Astrocyte (in vitro differentiated cells and primary cell): Measurements from ENCODE around the gene CHDH. TPM values are rescaled to one million over a fixed set of nuclear protein-coding genes. Genes with fewer than 3 reads are reported as not detected.

Experiments used
- DNase-seq: peaks from one replicate; pipeline ENCODE4 v3.0.0-alpha.2; 2010; ENCODE audit warnings: low read depth
- FAIRE-seq: peaks from 2 replicates; lab custom pipeline; 2011; peaks lifted over from hg19 to GRCh38; lab: Jason Lieb, UNC
- H2AFZ ChIP-seq: 2 replicates; pipeline ENCODE4 v1.6.0; 2012; ENCODE audit warnings: low read depth, low read length, inconsistent platforms
- H3K27ac ChIP-seq: 2 replicates; pipeline ENCODE4 v1.5.1; 2011; ENCODE audit warnings: low read depth, low read length, inconsistent platforms
- H3K27me3 ChIP-seq: 2 replicates; pipeline ENCODE4 v1.6.0; 2011; ENCODE audit warnings: low read length, inconsistent platforms; ENCODE audit not compliant: insufficient read depth
- H3K36me3 ChIP-seq: 2 replicates; pipeline ENCODE4 v1.5.1; 2011; ENCODE audit warnings: low read length, inconsistent platforms; ENCODE audit not compliant: insufficient read depth
- H3K4me1 ChIP-seq: 2 replicates; pipeline ENCODE4 v1.5.1; 2011; ENCODE audit warnings: low read length, inconsistent platforms; ENCODE audit not compliant: insufficient read depth
- H3K4me2 ChIP-seq: 2 replicates; pipeline ENCODE4 v1.6.0; 2012; ENCODE audit warnings: low read length, inconsistent platforms
- H3K4me3 ChIP-seq: 2 replicates; pipeline ENCODE4 v1.5.1; 2011; ENCODE audit warnings: low read depth, mild to moderate bottlenecking, low read length, inconsistent platforms; ENCODE audit not compliant: insufficient read depth
- H3K79me2 ChIP-seq: 2 replicates; pipeline ENCODE4 v1.6.0; 2012; ENCODE audit warnings: mild to moderate bottlenecking, low read length, inconsistent platforms; ENCODE audit not compliant: insufficient read depth
- H3K9ac ChIP-seq: 2 replicates; pipeline ENCODE4 v1.6.0; 2012; ENCODE audit warnings: mild to moderate bottlenecking, low read length, inconsistent platforms
- H3K9me3 ChIP-seq: 2 replicates; pipeline ENCODE4 v1.5.1; 2012; ENCODE audit warnings: low read depth, mild to moderate bottlenecking, low read length, inconsistent platforms; ENCODE audit not compliant: insufficient read depth
- H4K20me1 ChIP-seq: 2 replicates; pipeline ENCODE4 v1.6.0; 2012; ENCODE audit warnings: low read length, inconsistent platforms; ENCODE audit not compliant: insufficient read depth
- H3K27ac Mint-ChIP-seq: one replicate; pipeline ENCODE4 v1.8.0; 2021; ENCODE audit warnings: mild to moderate bottlenecking, mixed read lengths; ENCODE audit not compliant: unreplicated experiment
- H3K27me3 Mint-ChIP-seq: one replicate; pipeline ENCODE4 v1.8.0; 2021; ENCODE audit warnings: low read depth, mixed read lengths; ENCODE audit not compliant: unreplicated experiment
- H3K36me3 Mint-ChIP-seq: one replicate; pipeline ENCODE4 v1.8.0; 2021; ENCODE audit warnings: low read depth, mixed read lengths; ENCODE audit not compliant: unreplicated experiment
- H3K4me1 Mint-ChIP-seq: one replicate; pipeline ENCODE4 v1.8.0; 2021; ENCODE audit warnings: low read depth, mixed read lengths; ENCODE audit not compliant: unreplicated experiment
- H3K4me3 Mint-ChIP-seq: one replicate; pipeline ENCODE4 v1.8.0; 2021; ENCODE audit warnings: mild to moderate bottlenecking, moderate library complexity, mixed read lengths; ENCODE audit not compliant: unreplicated experiment
- H3K9me3 Mint-ChIP-seq: one replicate; pipeline ENCODE4 v1.8.0; 2021; ENCODE audit warnings: mild to moderate bottlenecking, mixed read lengths; ENCODE audit not compliant: unreplicated experiment
- CTCF ChIP-seq: IDR thresholded peaks from 2 replicates; pipeline ENCODE4 v1.5.1; 2011; ENCODE audit warnings: low read depth, mild to moderate bottlenecking, inconsistent platforms, low read length, moderate library complexity; ENCODE audit not compliant: insufficient read depth
- EZH2 ChIP-seq: IDR thresholded peaks from 2 replicates; pipeline ENCODE4 v1.6.1; 2012; ENCODE audit warnings: mild to moderate bottlenecking, low read length, inconsistent platforms; ENCODE audit not compliant: insufficient read depth
- total RNA-seq: library from RNA; stranded (reverse); gene quantifications from 2 replicates; pipeline ENCODE4 v1.2.1, GENCODE V29; 2021

The CHDH gene
- total RNA-seq, 1 donor from 2014 or later, result 0.48 TPM

GRCh38 chr3:53763353-53763752 lies 82.9 kb downstream of the CHDH start:
- no peaks in the 10 kb centered on the region for H3K9me3 ChIP-seq
- no peak overlapping the region for H3K4me2 ChIP-seq
- no peaks in the 10 kb centered on the region for H3K4me1 ChIP-seq
- Mint-ChIP-seq H3K36me3 (no peaks in the 10 kb centered on the region), H3K4me3 (no peak overlapping the region), H3K9me3 (no peaks in the 10 kb centered on the region), H3K27me3 (peaks cover 35% of the 10 kb centered on the region), H3K27ac (no peak overlapping the region), H3K4me1 (no peaks in the 10 kb centered on the region)
- H3K9ac ChIP-seq, result no peak overlapping the region
- H3K36me3 ChIP-seq, result no peaks in the 10 kb centered on the region
- no peak for DNase-seq
- H3K27me3 ChIP-seq, result peaks cover 4% of the 10 kb centered on the region
- no peaks in the 10 kb centered on the region for H4K20me1 ChIP-seq
- H2AFZ ChIP-seq, result no peak overlapping the region
- H3K79me2 ChIP-seq, result no peaks in the 10 kb centered on the region
- FAIRE-seq, result no peak
- TF ChIP-seq EZH2 (no peak), CTCF (no peak)
- no peak overlapping the region for H3K27ac ChIP-seq
- H3K4me3 ChIP-seq, result no peak overlapping the region

Other genes starting within 250 kb of the CHDH start
- gene IL17RB, start 149 bp upstream of the CHDH start, total RNA-seq, result 0.16 TPM in 1 of 2 replicates, not detected in the other
- 43.6 and 52.1 TPM in 2 replicates for gene ACTR8, start 35.7 kb upstream of the CHDH start, total RNA-seq
- 40.3 and 43.7 TPM in 2 replicates for gene SELENOK, start 45.4 kb upstream of the CHDH start, total RNA-seq